Thyroid gland (tissue), 4 donors: Measurements from ENCODE around the gene CREB3L2.

Experiments
- POLR2A ChIP-seq, 2 donors: fragments of 450-650 bp; IDR thresholded peaks; one replicate each; pipeline ENCODE4 v1.6.1; 2017; ENCODE audit warnings: antibody characterized with exemption in 2 of 2, mild to moderate bottlenecking in 2 of 2, moderate library complexity in 1 of 2
- TF ChIP-seq, protein P1 (sequence below), 6 experiments: fragments of 200-600 bp in 3 of 6; fragments of 450-650 bp in 3 of 6; sonication (generic) in 3 of 6; IDR thresholded peaks; one replicate each; pipeline ENCODE4 v1.5.1; 2016 to 2019; ENCODE audit warnings: antibody characterized with exemption in 6 of 6, mild to moderate bottlenecking in 2 of 6, inconsistent platforms in 1 of 6, moderate library complexity in 1 of 6

DNA sequence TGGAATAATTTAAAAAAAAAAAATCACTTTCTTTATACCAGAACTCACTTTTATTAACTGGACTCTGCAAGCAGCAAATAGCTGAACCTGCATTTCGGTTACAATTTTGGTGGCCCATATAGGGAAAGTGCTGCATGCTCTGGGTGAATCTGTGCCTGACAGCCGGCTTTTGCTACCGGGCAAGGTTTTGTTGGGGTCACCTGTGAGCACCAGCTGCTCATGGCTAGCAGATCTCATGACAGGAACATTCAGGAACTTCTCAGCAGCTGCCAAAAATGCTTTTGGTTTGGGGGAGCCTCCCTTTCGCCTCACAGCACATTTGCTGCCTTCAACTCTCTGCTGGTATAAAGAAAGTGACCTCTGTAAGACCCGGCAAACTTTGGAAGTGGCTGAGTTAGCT lies 13.2 kb upstream of the CREB3L2 start:
- TF ChIP-seq, protein P1, sequence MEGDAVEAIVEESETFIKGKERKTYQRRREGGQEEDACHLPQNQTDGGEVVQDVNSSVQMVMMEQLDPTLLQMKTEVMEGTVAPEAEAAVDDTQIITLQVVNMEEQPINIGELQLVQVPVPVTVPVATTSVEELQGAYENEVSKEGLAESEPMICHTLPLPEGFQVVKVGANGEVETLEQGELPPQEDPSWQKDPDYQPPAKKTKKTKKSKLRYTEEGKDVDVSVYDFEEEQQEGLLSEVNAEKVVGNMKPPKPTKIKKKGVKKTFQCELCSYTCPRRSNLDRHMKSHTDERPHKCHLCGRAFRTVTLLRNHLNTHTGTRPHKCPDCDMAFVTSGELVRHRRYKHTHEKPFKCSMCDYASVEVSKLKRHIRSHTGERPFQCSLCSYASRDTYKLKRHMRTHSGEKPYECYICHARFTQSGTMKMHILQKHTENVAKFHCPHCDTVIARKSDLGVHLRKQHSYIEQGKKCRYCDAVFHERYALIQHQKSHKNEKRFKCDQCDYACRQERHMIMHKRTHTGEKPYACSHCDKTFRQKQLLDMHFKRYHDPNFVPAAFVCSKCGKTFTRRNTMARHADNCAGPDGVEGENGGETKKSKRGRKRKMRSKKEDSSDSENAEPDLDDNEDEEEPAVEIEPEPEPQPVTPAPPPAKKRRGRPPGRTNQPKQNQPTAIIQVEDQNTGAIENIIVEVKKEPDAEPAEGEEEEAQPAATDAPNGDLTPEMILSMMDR (IDR thresholded peaks at IDR 0.05) = no peak
- TF ChIP-seq POLR2A (IDR thresholded peaks at IDR 0.05) = no peak
